Activated CD4-positive, alpha-beta T cell treated with anti-CD3 and anti-CD28 coated beads, Interleukin-2, Interleukin-6, amounts not matched to agents 100 ng/mL and 50 ng/mL, durations not matched to agents 16 hours and 8 hours (primary cell): Measurements from ENCODE around the gene IL1F10.
"Not testable (repeated sequence)": the region's sequence is repeated elsewhere in the genome, so short reads cannot be mapped to it uniquely, and the experiment has no call there.

Experiments used
- DNase-seq: peaks from one replicate; pipeline ENCODE4 v3.0.0-alpha.2; 2020

Gene IL1F10

DNA sequence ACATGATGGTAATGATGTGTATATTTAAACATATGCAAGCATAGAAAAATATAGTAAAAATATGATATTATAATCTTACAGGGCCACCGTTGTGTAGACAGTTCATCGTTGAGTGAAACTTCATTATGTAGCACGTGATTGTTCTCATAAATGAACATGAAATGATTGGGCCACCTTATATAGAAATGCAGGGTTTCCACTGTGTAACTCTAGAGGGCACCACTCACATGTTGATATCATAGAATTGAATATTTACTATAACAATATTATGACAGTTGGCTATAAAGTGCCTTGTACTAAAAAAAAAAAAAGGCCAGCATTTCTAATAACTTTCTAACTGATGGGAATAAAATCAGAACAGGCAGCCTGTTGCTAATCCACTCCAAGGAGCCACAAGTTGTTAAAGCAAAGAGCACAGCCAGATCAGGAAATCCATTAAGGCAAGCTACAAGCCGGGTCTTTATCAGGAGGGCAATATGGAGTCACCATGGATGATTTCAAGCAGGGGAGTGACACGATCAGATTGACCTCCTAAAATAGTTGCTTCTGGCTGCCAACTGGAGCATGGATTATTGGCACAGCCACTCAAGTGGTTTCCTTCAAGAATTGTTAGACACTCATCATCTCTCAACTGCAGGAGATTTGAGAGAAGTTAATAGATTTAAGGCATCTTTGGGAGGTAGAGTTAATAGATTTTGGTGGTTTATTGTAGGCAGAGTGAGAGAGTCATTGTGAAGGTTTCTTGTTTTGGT lies 16.7 kb downstream of the IL1F10 start:
- DNase-seq = peak; percentile 33

GRCh38 chr2:113085542-113085941 lies 17.8 kb downstream of the IL1F10 start:
- DNase-seq = no peak

- no peak for DNase-seq
Measured at GRCh38 chr2:113088213-113088992, 20.6 kb downstream of the IL1F10 start.

DNA sequence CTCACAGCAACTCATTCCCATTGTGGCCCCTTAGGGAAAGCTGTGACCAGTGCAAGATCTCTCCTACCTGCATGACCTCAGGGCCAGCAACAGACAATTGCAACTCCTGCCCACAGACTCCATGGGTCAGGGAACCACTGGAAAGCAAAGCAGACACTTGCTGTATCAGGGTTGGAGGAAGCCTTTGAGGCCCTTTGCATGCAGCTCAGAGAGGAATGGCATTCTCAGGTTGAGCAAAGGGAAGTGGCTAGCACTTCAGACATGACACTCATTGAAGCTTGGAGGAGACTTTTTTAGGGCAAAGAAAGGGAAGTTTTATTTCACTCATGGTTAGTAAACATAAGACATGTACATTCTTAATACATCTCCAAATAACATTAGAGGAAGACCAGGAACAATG lies 22.1 kb downstream of the IL1F10 start:
- DNase-seq = peak; percentile 62

DNA sequence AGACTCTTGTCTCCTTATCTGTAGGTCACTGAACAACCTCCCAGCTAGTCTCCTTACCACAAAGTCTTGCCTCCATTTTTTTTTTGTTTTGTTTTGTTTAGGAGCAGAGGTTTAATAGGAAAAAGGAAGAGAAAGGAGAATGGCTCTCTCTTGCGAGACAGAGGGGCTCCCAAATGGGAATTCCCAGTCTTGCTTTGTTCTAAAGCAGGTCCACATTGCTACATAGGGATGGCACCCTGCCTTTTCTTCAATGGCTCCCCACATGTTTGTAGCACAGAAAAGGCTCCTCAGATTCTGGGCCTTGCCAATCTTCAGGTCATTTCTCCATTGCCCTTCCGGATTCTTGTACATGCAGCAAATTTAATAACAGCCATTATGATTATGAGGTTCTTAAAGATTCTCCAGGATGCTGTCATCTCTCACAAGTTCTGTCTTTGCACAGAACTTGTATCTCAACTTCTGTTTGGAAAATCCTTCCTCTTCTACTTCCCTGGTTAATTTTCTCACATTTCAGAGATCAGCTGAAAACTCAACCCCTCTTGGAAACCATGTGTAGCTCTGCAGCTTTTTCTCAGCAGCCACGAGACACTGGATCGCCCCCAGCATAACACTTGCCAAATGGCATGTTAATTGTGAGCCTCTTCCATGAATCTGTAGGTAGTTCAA lies 23.6 kb downstream of the IL1F10 start:
- no peak for DNase-seq

DNA sequence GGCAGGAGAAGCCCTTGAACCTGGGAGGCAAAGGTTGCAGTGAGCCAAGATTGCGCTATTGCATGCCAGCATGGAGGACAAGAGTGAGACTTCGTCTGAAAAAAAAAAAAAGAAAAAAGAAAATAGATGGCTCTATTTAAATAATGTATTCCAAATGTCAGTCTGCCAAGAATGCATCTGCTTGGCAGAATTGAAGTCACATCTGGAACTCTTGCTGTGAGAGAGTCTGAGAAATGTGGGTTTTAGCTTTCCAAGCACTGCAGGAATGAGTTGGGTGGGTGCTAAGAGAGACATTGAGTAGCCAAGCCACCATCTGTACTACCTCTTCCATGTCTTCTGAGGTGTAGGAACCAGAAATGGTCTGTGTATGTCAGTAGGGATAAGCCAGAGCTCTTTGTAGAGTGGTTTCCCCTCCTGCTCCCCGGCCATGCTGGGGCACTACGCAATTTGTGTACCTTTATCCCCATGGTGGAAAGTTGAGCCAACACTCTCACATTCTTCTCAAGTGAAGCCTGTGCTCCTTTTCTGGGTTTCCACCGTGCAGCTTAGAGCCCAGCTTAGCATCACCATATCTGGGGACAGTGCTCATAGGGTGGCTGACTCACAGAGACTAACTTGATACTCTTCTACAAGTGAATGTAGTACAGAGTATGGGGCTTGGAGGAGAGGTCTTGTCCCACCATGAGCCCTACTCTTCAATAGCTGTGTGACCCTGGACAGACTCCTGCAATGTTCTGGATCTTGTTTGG lies 25.3 kb downstream of the IL1F10 start:
- no peak for DNase-seq

GRCh38 chr2:113093613-113093977 lies 25.8 kb downstream of the IL1F10 start:
- no peak for DNase-seq

GRCh38 chr2:113096306-113096705 lies 28.5 kb downstream of the IL1F10 start:
- DNase-seq = not testable (repeated sequence)

GRCh38 chr2:113096842-113097618 lies 29.3 kb downstream of the IL1F10 start:
- peak; percentile 42 for DNase-seq

DNA sequence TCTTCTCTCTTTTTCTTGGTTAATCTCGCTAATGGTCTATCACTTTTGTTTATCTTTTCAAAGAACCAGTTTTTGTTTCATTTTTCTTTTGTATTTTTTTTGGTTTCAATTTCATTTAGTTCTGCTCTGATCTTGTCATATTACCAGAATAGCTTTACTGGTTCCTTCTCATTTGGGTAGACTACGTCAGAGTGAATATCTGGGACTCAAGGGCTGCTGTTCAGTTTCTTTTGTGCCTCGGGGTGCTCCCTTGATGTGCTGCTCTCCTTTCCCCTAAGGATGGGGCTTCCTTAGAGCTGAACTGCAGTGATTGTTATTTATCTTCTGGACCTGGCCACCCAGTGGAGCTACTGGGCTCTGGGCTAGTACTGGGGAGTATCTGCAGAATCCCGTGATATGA lies 30.3 kb downstream of the IL1F10 start:
- peak; percentile 34 for DNase-seq

- no peak for DNase-seq
Measured at GRCh38 chr2:113098532-113098931, 30.8 kb downstream of the IL1F10 start.

- no peak for DNase-seq
Measured at GRCh38 chr2:113102133-113102532, 34.4 kb downstream of the IL1F10 start.

- no peak for DNase-seq
Measured at GRCh38 chr2:113103277-113103676, 35.5 kb downstream of the IL1F10 start.

GRCh38 chr2:113104054-113104611 lies 36.4 kb downstream of the IL1F10 start:
- DNase-seq = no peak

DNA sequence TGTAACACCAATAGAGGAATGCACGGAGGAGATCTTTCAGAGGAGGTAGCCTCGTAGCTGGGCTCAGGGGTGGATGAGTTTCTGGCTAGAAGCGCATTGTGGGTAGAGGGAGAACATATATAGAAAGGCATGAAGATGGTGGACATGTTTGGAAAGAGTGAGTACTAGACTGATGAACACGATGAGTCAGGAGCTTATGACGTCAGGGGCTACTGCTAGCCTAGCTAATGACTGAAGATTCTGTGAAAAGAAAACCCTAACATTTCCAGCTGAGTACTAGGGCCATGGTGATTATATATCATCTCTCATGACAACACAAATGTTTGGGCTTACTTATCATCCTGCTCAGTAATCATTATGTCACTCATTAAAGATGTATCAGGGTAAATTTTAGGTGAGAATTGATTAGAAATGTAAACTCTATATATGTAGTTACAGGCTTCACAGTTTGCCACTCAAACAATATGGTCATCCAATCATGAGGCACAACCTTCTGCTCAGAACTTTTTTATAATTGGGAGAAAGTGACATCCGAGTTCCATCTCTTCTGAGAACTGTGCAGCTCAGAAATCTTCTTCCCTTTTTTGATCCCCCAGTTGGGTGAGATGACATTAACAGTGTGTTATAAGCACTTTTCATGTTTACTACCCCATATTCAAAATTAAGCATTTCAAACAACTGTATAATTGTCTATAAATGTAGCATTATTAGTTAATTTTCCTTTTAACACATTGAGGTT lies 37.4 kb downstream of the IL1F10 start:
- peak; percentile 43 for DNase-seq

DNA sequence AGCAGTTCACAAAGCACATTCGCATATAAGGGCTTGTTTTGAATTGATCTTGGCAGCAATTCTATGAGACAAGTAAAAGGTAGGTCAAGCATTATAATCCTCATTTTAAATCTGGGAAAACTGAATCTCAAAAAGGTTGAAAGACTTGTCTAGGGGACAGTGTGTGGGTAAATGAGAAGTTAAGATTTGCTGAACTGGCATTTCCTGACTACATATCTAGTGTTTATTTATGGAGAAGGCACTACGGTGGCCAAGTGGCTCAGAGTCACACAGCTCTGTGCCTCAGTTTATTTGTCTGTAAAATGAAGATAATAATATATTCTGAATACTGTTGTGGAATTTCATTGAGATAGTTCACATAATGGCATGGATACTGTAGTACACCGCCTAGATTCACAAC lies 43.4 kb downstream of the IL1F10 start:
- no peak for DNase-seq

DNA sequence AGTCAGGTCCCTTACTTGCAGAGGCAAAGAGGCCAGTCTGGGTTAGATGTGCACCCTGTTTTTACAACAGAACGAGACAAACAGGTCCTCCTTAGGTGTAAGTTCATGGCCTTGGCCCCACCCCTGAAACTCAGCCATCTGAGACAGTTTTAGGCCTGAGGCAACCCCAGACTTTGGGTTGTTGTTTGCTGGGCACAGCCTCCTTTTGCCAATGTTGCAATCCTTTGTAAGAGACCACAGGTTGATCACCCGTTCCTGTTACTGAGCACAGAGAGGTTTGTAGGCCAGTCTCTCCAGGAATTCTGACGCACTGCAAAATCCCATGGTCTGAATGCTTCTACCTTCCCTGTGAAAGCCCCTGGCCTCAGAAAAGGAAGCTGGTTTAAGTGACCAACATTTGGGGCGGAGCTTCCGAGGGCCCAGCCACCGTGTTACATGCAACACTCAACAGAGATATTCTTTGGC lies 44.1 kb downstream of the IL1F10 start:
- DNase-seq = no peak

DNA sequence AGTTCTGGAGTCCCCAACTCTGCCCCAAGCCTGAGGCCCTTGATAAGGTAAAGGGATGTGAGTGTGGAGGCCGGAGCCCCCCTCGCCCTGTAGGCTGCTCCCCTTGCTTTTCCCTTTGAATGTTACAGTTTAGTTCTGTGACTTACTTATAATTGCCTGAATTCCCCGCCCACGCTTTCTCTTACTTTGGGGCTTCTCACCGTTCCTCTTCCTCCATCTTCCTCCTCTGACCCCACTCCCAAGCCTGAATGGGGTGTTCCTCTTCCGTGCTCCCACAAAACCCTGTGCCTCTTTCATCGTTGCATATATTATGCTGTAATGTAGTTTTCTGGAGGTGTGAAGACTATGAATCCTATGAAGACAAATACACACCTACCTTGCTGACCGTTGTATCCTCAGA lies 44.7 kb downstream of the IL1F10 start:
- DNase-seq = no peak

- DNase-seq = no peak
Measured at GRCh38 chr2:113112871-113113270, 45.1 kb downstream of the IL1F10 start.

- DNase-seq = no peak
Measured at GRCh38 chr2:113113807-113114206, 46.0 kb downstream of the IL1F10 start.
